Skeletal muscle cell (primary cell): ENCODE measurements around the gene ZNF394.

Experiments used
- DNase-seq: peaks from one replicate; pipeline ENCODE4 v3.0.0-alpha.2; 2010; ENCODE audit warnings: low read depth
- H3K4me3 ChIP-seq: 2 replicates; pipeline ENCODE4 v1.5.1; 2011; ENCODE audit warnings: low read depth, mild to moderate bottlenecking, control low read depth, low read length, moderate library complexity

ZNF394 gene

DNA sequence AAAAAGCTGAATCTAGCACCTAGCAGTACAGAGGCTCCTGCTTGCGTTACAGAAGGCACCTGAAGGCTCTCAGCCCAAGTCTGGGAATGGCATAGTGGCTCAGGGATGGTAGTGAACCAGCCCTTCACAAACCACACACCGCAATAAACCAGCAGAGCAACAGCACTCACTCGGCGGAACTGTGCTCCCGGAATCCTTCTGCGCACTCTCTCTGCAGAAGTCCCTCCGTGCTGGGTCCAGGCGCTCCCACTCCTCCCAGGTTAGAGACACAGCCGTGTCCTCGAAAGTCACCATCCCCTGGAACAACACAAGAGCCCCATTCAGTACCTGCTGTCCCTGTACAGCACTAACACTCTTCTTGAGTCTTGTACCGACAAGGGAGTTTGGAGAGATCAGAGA lies 1.5 kb downstream of the ZNF394 start:
- H3K4me3 ChIP-seq = peak overlapping the region; percentile 98
- DNase-seq = no peak

DNA sequence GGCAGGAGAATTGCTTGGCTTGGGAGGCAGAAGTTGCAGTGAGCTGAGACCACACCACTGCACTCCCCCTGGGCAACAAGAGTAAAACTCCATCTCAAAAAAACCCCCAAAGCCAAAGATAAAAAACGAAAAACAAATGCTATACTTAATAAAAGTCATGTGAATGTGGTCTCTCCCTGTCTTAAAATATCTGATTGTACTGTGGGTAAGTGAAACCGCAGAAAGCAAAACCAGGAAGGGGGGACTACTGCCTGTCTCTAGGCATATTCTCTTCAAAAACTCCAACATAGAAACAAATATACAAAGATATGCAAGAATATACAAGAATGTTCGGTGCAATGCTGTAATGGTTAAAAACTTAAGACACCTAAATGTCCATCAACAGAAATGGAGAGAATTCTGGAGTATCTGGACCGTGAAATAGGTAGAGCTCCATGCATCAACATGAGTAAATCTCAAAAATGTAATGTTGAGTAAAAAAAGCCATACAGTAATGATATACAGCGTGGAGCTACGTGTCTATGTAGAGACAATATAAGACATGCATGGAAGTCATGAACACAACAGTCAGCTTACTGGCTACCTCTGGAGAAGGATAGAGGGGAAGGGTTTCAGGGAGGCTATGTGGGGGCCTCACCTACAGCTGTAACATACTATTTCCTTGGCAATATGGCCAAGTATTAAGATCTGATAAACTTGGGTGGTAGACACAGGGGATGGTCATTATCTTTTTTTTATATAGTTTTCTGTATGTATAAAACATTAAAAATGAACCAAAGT lies 2.1 kb downstream of the ZNF394 start:
- DNase-seq = no peak

DNA sequence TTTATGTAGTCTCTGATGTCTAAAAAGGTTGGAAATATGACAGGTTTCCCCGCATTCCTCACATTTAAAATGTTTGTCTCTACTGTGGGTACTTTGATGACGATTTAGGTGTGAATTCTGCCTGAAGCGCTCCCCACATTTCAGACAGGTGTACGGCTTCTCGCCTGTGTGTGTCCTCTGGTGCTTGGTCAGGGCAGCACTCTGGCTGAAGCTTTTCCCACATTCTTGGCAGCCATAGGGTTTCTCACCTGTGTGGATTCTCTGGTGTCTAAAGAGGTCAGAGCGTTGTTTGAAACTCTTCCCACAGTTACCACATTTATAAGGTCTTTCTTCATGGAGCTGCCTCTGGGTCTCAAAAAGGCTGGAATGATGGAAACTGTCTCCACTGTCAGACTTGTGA lies 6.3 kb downstream of the ZNF394 start:
- DNase-seq = no peak
- no peak overlapping the region for H3K4me3 ChIP-seq

More for the DNA sequence above, 2.1 kb downstream of the ZNF394 start:
- H3K4me3 ChIP-seq = peak overlapping the region; percentile 98

DNA sequence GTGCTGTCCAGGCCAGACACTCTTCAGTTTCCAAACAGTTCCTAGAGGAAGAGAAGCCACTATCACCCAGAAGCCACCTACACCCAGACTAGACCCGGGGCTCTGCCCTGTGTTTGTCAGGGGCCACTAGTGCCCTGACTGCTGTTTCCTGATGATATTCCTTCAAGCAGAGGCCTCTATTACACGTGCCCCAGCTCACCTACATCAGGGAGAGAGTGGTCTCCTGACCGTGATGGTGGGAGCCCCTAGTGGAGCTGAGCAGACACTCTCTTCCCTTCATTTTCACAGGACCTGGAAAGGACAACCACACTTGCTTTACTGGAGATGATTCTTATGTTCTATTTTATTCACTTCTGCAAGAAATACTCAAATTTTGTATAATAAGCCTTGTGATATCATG lies 9.2 kb downstream of the ZNF394 start:
- DNase-seq = no peak
- H3K4me3 ChIP-seq = no peak overlapping the region

DNA sequence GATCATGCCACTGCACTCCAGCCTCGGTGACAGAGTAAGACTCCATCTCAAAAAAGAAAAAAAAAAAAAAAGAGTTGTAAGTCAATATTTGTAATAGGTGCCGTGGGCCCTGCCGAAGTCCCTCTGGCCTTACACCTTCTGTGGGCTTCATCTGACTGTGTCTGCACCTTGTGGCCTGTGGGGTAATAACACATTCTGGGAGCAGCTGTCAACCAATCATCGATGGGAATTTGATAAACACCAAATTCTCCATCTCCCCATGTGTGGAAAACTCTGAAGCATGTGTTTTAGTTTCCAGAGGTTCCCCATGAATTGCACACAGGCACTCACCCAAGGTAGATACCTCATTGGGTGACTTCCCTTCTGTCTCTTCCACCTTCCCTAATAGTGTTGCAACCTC lies 10.8 kb downstream of the ZNF394 start:
- no peak overlapping the region for H3K4me3 ChIP-seq
- DNase-seq = no peak

DNA sequence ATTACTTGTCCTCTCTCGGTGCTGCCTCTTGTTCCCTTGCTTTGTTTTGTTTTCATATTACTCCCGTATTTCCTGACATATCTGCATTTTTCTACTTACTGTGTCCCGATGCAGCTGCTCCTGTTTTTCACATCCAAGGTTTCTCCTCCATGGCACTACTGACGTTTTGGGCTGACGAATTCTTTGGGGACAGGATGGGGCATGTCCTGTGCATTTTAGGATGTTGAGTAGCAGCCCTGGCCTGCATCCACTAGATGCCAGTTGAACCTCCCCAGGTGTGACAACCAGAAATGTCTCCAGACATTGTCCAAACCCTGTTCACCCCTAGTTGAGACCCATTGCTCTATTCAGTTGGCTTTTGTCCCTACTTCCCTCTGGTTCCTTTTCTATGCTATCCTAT lies 15.0 kb downstream of the ZNF394 start:
- no peak overlapping the region for H3K4me3 ChIP-seq
- DNase-seq = no peak

DNA sequence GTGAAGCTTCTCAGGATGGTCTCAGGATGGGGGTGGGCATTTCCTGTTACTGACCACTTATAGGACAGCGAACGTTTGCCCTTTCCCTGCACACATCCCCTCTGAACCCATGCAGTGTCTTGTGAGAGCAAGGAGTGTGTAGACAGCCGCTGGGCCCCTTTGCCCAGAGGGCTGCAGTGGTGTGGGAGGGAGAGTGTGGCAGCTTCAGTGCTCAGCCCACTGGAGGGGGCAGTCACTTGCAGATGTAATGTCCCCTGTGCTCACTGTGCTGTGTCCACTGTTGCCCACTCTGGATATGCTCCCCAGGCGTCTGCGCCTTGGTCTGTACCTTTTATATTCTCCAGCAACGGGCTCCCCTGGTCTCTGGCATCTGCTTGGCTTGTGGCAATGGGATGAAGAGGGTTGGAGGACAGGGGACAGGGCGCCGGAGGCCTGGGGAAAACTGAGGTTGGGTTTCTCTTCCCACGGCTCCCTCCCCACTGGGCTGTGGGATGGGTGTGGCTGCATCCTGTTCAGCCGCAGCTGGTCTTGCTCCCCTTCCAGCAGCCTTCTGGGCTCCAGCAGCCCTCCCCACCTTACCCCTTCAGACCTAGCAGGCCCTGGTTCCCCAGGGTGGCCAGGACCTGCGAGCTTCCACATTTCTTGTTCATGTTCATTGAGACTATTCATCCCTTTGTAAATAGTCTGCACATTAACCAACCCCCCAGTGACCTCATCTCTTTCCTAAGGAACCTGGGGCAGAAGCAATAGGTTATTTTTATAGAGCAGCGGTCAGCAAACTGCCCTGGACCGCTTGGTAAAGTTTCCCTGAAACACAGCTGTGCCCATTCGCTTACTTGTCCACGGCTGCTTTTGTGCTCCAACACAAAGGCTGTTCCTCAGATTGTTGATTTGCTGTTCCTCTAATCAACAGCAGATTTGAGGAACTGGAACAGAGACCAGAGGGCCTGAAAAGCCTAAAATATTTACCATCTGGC lies 21.3 kb downstream of the ZNF394 start:
- no peak for DNase-seq
- no peak overlapping the region for H3K4me3 ChIP-seq

DNA sequence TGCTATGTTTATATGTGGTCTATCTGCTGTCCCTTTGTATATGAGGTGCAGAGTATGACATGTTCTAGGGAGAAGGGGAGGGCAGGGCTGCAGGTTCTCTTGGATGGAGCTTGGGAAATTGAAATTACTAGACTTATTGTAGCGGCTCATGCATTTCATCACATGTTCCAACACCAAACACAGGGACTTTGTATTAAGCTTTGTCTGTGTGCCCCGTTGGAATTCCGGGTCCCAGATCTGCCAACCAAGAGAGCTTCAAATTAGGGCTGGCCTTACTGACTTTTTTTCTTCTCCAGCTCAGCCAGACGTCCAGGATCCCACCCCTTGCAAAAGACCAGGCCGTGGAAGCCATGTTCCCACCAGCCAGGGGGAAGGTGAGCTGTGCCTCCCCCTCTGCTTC lies 24.0 kb downstream of the ZNF394 start:
- no peak overlapping the region for H3K4me3 ChIP-seq
- no peak for DNase-seq

DNA sequence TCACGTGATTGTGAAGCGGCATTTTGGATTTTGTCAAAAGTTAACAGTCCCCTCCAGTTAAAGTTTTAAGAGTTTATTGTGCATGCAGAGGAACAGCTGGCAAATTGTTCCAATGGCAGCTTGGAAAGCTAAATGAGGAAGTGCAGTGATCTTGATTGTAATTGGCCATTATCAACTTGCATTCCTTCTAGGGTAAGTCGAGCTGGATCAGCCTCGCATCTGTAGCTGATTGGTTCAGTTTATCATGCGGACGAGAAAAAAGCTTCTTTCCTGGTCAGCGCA lies 26.8 kb downstream of the ZNF394 start:
- peak; percentile 35 for DNase-seq
- H3K4me3 ChIP-seq = peak overlapping the region; percentile 97

DNA sequence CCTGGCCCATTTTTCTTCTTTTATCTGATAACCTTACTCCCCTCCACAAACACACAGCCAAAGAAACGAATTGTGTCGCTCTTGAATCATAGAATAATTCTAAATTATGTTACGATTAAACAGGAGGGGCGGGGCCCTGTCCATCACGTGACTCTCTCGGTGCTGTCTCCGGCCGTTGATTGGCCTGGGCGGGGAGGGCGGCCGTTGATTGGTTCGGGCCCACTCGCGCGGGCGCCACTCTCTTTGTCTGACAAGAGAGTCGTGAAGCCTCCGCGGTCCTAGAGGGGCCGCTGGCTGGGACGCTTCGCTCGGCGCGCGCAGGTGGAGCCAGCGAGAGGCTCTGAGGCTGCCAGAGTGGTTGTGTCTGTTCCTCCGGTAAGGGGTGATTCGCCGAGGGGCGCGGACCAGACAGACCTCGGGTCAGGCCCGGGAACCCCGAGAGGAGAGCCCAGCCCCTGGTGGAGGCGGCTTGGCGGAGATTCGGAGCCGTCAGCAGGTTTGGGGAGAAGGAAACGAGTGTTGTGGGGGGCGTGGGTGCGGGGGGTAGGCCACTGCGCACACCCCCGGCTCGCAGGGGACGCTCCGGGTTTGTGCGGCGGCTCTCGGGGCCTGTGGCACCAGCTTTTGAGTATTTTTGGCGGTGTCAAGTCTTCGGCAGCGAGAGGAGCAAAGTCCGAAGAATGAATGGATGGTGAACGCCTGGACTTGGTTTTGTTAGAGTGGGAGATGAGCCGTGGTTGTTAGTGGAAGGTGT lies 27.3 kb downstream of the ZNF394 start, which contains the start of gene ZNF789:
Gene ZNF789 (plus strand): TSS at position 330 of the 754 bp plus-strand sequence. CDS start 3,567 bp downstream, outside the sequence.
- peak within 1 kb of the TSS; percentile 97 for H3K4me3 ChIP-seq
- peak; percentile 88 for DNase-seq

DNA sequence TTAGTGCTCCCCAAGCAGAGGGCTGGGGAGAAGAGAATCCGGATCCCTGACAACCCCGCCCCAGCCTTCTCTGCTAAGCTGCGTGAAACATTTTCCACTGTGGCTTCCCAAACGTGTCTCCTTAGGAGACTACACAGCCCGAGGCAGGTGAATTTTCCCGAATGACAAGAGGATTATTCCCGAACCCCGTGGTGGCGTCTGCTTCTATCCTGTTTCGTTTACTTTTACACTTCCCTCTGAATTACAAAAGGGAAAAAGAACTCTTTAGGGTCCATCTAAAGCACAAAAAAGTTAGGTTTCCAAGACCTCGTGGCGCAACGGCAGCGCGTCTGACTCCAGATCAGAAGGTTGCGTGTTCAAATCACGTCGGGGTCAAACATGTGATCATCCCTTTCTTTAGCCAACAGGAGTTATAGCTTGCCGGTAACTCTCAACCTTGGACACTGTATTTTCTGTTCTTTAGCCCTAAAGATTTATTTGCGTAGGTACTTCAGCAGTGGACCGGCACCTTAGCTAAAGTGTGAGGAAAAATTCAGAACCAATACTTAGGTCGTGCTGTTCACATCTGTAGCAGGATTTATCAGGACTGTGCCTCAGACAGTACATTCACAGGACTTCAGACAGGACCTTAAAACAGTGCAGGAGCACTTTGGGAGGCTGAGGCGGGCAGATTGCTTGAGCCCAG lies 30.6 kb downstream of the ZNF394 start:
- no peak overlapping the region for H3K4me3 ChIP-seq
- DNase-seq = no peak

DNA sequence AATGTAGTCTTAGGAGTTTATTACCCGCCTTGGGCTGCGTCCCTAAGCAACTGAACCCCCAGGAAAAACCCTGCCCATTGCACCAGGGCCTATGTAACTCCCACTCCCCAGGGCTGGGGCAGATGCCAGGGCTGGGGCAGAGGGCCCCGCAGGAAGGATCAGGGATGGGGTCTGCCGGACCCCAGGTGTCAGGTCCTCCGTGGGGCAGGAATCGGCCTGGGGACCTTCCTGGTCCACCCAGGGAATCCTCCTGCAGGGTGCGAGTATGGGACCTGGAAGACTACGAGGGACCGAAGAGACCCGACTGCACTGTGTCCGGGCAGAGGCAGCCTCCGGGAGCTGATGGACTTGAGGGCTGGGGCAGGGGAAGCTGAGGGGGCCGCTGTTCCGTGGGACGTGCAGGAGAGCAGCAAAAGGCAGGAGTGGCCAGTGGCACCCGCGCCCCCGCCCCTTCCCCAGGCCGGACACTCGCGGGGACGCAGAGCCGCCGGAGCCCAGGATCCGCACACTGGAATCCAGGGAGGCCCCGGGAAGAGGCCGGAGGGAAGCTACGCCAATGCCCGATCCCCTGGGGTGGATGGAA lies 31.7 kb downstream of the ZNF394 start:
- no peak overlapping the region for H3K4me3 ChIP-seq
- no peak for DNase-seq

DNA sequence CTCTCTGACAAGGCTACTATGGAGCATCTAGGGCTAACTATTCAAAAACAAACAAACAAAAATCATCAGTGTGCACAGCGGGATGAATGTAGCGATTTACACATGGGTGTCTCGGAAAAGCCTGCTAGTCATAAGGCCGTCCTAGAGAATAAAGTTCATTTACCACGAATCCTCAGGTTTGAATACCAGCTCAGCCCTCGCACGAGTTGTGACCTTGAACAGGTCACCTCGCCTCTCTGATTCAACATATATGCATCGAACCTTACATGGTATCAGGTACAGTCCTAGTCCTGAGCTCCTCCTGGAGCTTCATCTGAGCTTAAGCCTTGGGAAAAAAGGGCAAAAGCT lies 34.7 kb downstream of the ZNF394 start:
- DNase-seq = no peak
- peak overlapping the region; percentile 87 for H3K4me3 ChIP-seq

DNA sequence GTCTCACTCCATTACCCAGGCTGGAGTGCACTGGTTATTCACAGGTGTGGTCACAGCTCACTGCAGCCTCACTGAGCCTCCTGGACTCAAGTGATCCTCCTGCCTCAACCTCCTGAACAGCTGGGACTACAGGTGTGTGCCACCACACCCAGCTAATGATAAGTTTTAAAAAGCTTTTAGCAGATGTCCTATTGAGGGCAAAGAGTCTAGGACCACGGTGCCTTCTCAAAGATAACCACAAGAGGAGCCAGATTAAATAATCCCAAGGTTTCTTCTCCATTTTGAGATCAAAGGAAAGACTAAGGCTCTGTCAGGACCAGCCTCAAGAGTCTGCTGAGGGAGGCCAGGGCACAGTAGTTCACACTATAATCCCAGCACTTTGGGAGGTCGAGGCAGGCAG lies 38.9 kb downstream of the ZNF394 start:
- DNase-seq = no peak

DNA sequence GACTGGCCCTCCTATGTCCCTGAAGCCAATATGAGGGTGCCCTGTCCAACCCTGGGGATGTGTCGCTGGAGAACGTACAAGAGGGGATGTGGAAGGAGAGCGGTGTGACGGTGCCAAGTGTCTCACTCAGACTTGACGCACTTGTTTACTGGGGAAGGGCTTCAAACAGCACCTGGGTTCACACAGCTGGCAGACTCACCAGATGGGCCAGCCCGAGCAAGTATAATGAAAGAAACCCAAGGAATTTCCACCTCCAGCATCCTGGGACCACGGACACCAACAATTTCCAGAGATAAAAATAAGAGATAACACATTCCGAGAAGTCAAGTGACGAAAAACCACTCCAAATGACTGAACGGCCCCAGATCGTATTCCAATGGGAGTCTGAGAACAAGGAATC lies 39.4 kb downstream of the ZNF394 start:
- DNase-seq = no peak
- H3K4me3 ChIP-seq = no peak overlapping the region

More for the DNA sequence above, 38.9 kb downstream of the ZNF394 start:
- no peak overlapping the region for H3K4me3 ChIP-seq

DNA sequence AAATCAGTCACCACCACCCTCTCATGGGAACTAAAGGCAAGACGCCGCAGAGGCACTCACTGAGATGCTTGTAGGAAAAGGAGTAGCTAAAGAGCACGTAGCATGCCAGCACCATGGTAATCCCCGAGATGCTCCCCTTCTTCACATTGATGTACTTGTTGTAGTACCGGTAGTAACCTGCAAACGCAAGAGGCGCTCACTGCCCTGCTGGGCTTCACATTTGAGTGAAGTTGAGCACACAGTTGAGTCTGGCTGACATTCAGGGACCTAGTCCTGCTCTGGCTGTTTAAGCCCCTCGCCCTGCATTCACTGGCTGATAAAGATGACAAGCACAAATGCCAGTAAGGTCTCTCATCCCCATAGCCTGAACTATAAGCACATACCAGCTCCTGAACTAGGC lies 41.0 kb downstream of the ZNF394 start:
- no peak for DNase-seq
- H3K4me3 ChIP-seq = no peak overlapping the region

DNA sequence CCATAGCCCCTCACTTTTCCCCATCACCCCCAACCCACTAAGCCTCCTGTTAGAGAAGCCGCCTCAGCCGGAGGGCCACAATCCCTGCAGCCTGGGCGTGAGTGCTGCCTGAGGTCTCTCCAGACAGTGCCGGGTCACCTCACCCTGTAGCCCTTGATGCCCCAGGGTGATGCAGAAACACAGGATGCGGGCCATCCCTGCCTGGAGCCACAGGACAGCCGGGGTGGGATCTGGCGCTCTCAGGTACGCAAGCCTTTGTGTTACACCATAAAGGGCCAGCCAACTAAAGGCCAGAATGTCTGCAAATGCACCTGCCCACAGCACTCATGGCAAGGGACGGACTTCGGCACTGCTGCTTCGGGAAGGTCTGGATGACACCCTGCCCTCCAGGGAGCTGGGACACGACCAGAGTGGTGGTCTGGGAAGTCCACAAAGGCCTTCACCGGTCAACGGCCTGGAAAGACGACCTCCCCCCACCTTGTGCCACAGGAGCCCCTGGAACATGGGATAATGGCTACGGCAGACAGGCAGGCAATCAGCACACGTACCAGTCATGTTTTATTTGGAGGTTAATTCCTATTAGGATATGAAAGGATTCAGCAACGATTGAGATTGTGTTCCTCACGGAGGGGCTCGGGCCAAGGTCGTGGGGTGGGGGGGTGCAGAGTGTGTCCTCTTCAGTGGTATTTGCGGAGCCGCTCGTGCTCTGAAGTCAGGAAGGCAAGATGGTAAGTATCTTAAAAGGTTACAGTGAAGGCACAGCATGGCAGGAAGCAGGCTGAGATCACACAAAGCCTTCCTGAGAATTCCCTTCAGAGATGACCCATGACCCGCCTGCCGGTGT lies 42.2 kb downstream of the ZNF394 start:
- no peak for DNase-seq
- no peak overlapping the region for H3K4me3 ChIP-seq

DNA sequence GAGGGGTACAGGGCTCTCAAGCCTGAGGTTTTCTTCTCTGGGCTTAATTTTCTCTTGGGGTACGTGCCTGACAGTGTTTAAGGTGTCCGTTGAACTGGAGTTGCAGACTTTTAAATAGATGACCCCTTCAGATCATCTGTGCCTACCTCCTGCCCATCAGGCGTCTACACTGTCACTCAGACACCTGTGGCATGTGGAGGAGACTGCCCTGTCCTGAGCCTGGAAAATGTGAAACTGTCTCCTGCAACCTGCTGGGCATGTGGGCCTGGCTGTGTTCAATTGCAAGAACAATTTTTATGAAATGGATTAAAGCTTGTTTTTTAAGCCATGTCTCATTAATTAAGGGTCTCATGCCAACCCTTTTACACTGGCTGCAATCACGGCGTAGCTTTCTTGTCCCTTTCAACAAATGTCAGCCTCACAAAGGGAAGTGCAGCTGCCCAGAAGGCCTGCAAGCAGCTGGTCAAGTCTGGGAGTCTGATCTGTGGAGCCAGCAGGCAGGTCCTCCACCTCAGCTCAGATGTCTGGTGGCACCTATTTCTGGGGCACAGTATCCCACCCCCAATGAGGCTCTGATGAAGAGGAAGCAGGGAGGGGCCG lies 42.9 kb downstream of the ZNF394 start:
- DNase-seq = no peak
- H3K4me3 ChIP-seq = no peak overlapping the region
